ENCODE results near the gene EHBP1L1.
A peak's percentile ranks its signal among the peaks of the same experiment; 100 is the strongest.

The EHBP1L1 gene

GRCh38 chr11:65611758-65612603 lies 36.1 kb downstream of the EHBP1L1 start:
- ChIA-PET CTCF (interaction anchor here (0.6 kb wide), 2 partner anchors 45 to 86 kb away, joined by 3 to 4 read pairs; no protein-coding TSS in a partner anchor), POLR2A (ENCODE audit: low non-redundant PET) (interaction anchor here (1.1 kb wide), 1 partner anchor 72 kb away, joined by 4 read pairs; no protein-coding TSS in a partner anchor)

GRCh38 chr11:65612691-65613090 lies 36.8 kb downstream of the EHBP1L1 start:
- H3K27ac ChIP-seq: peak overlapping the region; percentile 93
- DNase-seq (ENCODE audit: low spot score): no peak

More at GRCh38 chr11:65611758-65612603, 36.1 kb downstream of the EHBP1L1 start:
- H3K27ac ChIP-seq: peak overlapping the region; percentile 93
- TF ChIP-seq CTCF (conservative IDR thresholded peaks at IDR 0.05; ENCODE audit: low read depth): no peak
- DNase-seq (ENCODE audit: low spot score): no peak

GRCh38 chr11:65613091-65613928 lies 37.5 kb downstream of the EHBP1L1 start:
- TF ChIP-seq CTCF (conservative IDR thresholded peaks at IDR 0.05; ENCODE audit: low read depth): no peak
- CTCF ChIA-PET: interaction anchor here (0.6 kb wide), 3 partner anchors 43 to 962 kb away, joined by 3 to 4 read pairs (median 4); partner anchors contain the start of gene RELA

More at GRCh38 chr11:65612691-65613090, 36.8 kb downstream of the EHBP1L1 start:
- ChIA-PET CTCF (interaction anchor here (0.6 kb wide), 2 partner anchors 44 to 87 kb away, joined by 3 to 4 read pairs; no protein-coding TSS in a partner anchor), POLR2A (ENCODE audit: low non-redundant PET) (interaction anchor here (0.9 to 1.1 kb wide), 3 partner anchors 19 to 73 kb away, joined by 3 to 4 read pairs (median 3); no protein-coding TSS in a partner anchor)
- TF ChIP-seq CTCF (conservative IDR thresholded peaks at IDR 0.05; ENCODE audit: low read depth): no peak

GRCh38 chr11:65615229-65615949 lies 39.5 kb downstream of the EHBP1L1 start, which contains the start of gene PCNX3:
Gene PCNX3, plus strand, starts transcription at chr11:65615776. Its CDS starts 536 bp downstream, at chr11:65616312.
- TF ChIP-seq CTCF (conservative IDR thresholded peaks at IDR 0.05; ENCODE audit: low read depth): no peak
- ChIA-PET POLR2A (ENCODE audit: low non-redundant PET) (interaction anchor here (0.9 to 1.6 kb wide), 3 partner anchors 40 to 97 kb away, joined by 3 to 8 read pairs (median 4); partner anchors contain the start of gene EHBP1L1), CTCF (interaction anchor here (0.6 to 1.9 kb wide), 3 partner anchors 16 to 75 kb away, joined by 3 to 6 read pairs (median 3); no protein-coding TSS in a partner anchor)
- peak within 1 kb of the TSS; percentile 93 for H3K27ac ChIP-seq
- DNase-seq (ENCODE audit: low spot score): peak; percentile 100

More at GRCh38 chr11:65613091-65613928, 37.5 kb downstream of the EHBP1L1 start:
- POLR2A ChIA-PET (ENCODE audit: low non-redundant PET): interaction anchor here (0.9 to 1.1 kb wide), 3 partner anchors 20 to 73 kb away, joined by 3 to 4 read pairs (median 3); no protein-coding TSS in a partner anchor
- no peak for DNase-seq (ENCODE audit: low spot score)
- peak overlapping the region; percentile 93 for H3K27ac ChIP-seq

GRCh38 chr11:65615950-65616574 lies 40.2 kb downstream of the EHBP1L1 start:
- no peak for DNase-seq (ENCODE audit: low spot score)
- H3K27ac ChIP-seq: peak overlapping the region; percentile 93
- ChIA-PET CTCF (interaction anchor here (1.9 kb wide), 1 partner anchor 75 kb away, joined by 6 read pairs; no protein-coding TSS in a partner anchor), POLR2A (ENCODE audit: low non-redundant PET) (interaction anchor here (1.3 kb wide), 1 partner anchor 97 kb away, joined by 4 read pairs; no protein-coding TSS in a partner anchor)
- no peak for TF ChIP-seq CTCF (conservative IDR thresholded peaks at IDR 0.05; ENCODE audit: low read depth)
